H4 (cell line): ENCODE results near the gene RASA3. TPM values are rescaled to one million over a fixed set of nuclear protein-coding genes. Genes with fewer than 3 reads are reported as not detected.
"Not testable (repeated sequence)": the region's sequence is repeated elsewhere in the genome, so short reads cannot be mapped to it uniquely, and the experiment has no call there.

ENCODE experiments used
- DNase-seq: peaks from one replicate; pipeline ENCODE4 v3.0.0-alpha.2; 2015; ENCODE audit warnings: low spot score
- total RNA-seq: library from RNA; depleted of rRNA; stranded (reverse); fragments of >200 nt; shearing (Covaris generic); gene quantifications from 2 replicates; pipeline ENCODE4 v1.2.3, GENCODE V29; 2014

RASA3 gene
- total RNA-seq, 1 experiment from 2014 or later: 6.3 TPM

- DNase-seq: peak; percentile 40
Observed at GRCh38 chr13:114142640-114143490, 10.4 kb upstream of the RASA3 start.

GRCh38 chr13:114142137-114142550 is 9.7 kb upstream of the RASA3 start:
- no peak for DNase-seq

GRCh38 chr13:114141261-114141996 is 9.0 kb upstream of the RASA3 start:
- DNase-seq: no peak

- no peak for DNase-seq
Observed at GRCh38 chr13:114140906-114141250, 8.5 kb upstream of the RASA3 start.

- DNase-seq: no peak
Observed at GRCh38 chr13:114140131-114140905, 7.9 kb upstream of the RASA3 start.

- DNase-seq: no peak
Observed at GRCh38 chr13:114136576-114136975, 4.2 kb upstream of the RASA3 start.

- DNase-seq: no peak
Observed at GRCh38 chr13:114135731-114136171, 3.3 kb upstream of the RASA3 start.

- no peak for DNase-seq
Observed at GRCh38 chr13:114134944-114135610, 2.7 kb upstream of the RASA3 start.

GRCh38 chr13:114134111-114134943 is 1.9 kb upstream of the RASA3 start:
- DNase-seq: no peak

- DNase-seq: not testable (repeated sequence)
Observed at GRCh38 chr13:114133552-114133951, 1.1 kb upstream of the RASA3 start.

GRCh38 chr13:114133126-114133525 is 703 bp upstream of the RASA3 start:
- not testable (repeated sequence) for DNase-seq

GRCh38 chr13:114131583-114132418 is 622 bp downstream of the RASA3 start:
- DNase-seq: no peak

GRCh38 chr13:114130837-114131582 is 1.4 kb downstream of the RASA3 start:
- DNase-seq: peak; percentile 46

GRCh38 chr13:114130131-114130836 is 2.1 kb downstream of the RASA3 start:
- DNase-seq: no peak

GRCh38 chr13:114129649-114130062 is 2.8 kb downstream of the RASA3 start:
- no peak for DNase-seq

GRCh38 chr13:114128624-114129522 is 3.5 kb downstream of the RASA3 start:
- DNase-seq: peak; percentile 75

- no peak for DNase-seq
Observed at GRCh38 chr13:114128348-114128623, 4.1 kb downstream of the RASA3 start.
